ENCODE data around the gene STXBP4. TPM values are rescaled to one million over a fixed set of nuclear protein-coding genes. Genes with fewer than 3 reads are reported as not detected.
A peak's percentile ranks its signal among the peaks of the same experiment; 100 is the strongest.

Gene STXBP4, protein sequence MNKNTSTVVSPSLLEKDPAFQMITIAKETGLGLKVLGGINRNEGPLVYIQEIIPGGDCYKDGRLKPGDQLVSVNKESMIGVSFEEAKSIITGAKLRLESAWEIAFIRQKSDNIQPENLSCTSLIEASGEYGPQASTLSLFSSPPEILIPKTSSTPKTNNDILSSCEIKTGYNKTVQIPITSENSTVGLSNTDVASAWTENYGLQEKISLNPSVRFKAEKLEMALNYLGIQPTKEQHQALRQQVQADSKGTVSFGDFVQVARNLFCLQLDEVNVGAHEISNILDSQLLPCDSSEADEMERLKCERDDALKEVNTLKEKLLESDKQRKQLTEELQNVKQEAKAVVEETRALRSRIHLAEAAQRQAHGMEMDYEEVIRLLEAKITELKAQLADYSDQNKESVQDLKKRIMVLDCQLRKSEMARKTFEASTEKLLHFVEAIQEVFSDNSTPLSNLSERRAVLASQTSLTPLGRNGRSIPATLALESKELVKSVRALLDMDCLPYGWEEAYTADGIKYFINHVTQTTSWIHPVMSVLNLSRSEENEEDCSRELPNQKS
- total RNA-seq, result 1 to 10 TPM; 2.8 to 4.6 TPM

DNA sequence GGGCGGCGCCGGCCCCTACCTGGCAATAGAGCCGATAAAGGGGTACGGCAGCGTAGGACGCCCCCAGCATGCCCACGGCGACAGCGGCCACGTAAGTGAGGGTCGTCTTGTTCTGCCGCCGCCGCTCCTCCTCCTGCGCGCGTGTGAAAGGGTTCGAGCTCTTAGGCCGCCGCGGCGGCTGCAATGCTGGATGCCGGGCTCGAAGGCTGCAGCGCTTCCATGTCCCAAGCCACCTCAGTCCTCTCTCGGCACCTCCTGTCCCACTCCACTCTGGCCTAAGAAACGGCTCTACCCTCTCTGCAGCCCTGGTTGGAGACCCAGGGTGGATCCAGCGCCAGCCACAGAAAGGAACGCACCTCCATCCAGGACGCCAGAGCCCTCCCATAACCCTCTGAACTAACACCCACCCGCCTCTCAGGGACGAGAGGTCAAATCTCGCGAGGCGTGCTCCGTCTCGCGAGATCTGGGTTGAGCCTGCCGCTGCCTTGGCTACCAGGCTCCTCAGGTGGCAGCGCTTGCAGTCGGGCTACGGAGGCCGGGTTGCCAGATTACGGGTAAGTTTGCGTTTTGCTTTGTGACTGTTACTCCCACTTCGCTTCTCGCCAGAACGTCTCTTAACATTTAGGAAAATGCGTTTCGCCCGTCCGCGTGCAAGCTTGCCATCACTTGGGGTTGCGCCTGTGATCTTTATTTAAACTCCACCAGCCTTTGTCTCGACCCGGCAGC lies at the start of gene STXBP4, which contains the start of gene COX11:
Gene STXBP4 (plus strand): TSS at position 504 of the 726 bp plus-strand sequence. CDS start 17,455 bp downstream, outside the sequence.
Gene COX11 (minus strand): TSS at position 393 of the 726 bp plus-strand sequence. CDS start 8 bp downstream, at position 385.
- ATAC-seq (peak; percentile 97 to 98), DNase-seq (ENCODE audit: low spot score in 2 of 2) (peak; percentile 94)
- Mint-ChIP-seq H3K27ac (no peak within 1 kb of the TSS), H3K36me3 (peaks cover 0 to 6% of the 10 kb centered on the region in 2 donors), H3K9me3 (no peaks in the 10 kb centered on the region)

GRCh38 chr17:54919425-54919824 lies 49.1 kb upstream of the STXBP4 start:
- Mint-ChIP-seq H3K36me3 (peaks cover 0 to 10% of the 10 kb centered on the region in 2 donors), H3K9me3 (peaks cover 13 to 17% of the 10 kb centered on the region in 2 donors), H3K27ac (no peak overlapping the region)
- DNase-seq (ENCODE audit: low spot score in 2 of 2), result no peak
- no peak for ATAC-seq

DNA sequence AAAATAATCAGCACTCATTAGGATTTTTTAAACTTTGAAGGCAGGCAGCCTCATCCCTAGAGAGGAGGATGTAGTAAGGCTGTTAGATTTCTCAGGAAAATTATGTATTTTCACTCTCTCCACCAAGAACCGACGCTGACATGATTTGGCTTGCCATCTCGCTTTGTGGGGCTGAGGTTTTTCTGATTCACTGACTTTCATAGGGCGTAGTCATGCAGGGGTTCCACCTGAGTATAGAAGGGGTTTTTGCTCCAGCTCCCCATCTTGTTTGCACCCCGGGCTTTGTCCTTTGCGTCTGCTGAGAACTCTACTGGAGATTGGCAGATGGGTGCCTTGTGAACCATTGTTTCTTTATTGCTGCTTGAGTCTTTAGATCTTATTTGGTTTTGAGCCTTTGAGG lies 47.7 kb upstream of the STXBP4 start:
- Mint-ChIP-seq H3K27ac (no peak overlapping the region), H3K36me3 (peaks cover 0 to 10% of the 10 kb centered on the region in 2 donors), H3K9me3 (peaks cover 13 to 17% of the 10 kb centered on the region in 2 donors)
- DNase-seq (ENCODE audit: low spot score in 2 of 2), result no peak
- ATAC-seq, result peak in 1 of 2 donors; percentile 55

DNA sequence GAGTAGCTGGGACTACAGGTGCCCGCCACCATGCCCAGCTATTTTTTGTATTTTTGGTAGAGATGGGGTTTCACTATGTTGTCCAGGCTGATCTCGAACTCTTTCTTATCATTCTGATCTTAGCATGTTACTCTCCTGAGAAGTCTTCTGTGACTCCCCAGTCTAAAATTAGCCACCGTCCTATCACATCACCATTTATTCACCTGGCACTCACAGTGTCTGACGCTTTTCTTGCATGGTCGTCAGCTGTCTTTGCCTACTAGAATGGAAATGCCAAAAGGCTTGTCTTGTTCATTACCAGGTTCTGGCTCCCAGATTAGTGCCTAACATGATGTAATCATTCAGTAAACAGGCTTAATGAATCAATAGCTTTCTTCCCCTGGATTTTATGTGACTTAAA lies 44.2 kb upstream of the STXBP4 start:
- Mint-ChIP-seq H3K36me3 (no peaks in the 10 kb centered on the region), H3K27ac (no peak overlapping the region), H3K9me3 (no peaks in the 10 kb centered on the region)
- ATAC-seq (no peak), DNase-seq (ENCODE audit: low spot score in 2 of 2) (no peak)

- Mint-ChIP-seq H3K27ac (no peak overlapping the region), H3K9me3 (no peaks in the 10 kb centered on the region), H3K36me3 (no peaks in the 10 kb centered on the region)
- no peak for DNase-seq (ENCODE audit: low spot score in 2 of 2)
- no peak for ATAC-seq
Measured at GRCh38 chr17:54927525-54927924, 41.0 kb upstream of the STXBP4 start.

DNA sequence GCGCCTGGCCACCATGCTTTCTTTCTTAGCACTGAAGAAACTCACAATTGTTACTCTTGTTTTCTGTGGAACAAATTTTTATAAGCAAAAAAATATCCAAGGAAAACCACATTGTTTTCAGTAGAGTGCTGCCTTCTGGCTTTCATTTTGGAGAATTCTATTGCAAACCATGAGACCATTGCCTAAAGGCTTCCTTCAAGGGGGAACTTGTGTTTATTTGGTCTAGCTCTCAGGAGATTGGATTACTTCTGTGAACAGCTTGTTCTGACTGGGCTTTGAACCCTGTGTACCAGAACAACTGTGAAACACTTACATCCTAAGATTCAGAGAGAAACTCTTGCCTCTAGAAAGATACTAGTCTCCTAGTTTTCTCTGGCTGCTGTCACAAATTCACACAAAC lies 35.9 kb upstream of the STXBP4 start:
- no peaks in the 10 kb centered on the region for H3K9me3 Mint-ChIP-seq
- no peak for ATAC-seq

DNA sequence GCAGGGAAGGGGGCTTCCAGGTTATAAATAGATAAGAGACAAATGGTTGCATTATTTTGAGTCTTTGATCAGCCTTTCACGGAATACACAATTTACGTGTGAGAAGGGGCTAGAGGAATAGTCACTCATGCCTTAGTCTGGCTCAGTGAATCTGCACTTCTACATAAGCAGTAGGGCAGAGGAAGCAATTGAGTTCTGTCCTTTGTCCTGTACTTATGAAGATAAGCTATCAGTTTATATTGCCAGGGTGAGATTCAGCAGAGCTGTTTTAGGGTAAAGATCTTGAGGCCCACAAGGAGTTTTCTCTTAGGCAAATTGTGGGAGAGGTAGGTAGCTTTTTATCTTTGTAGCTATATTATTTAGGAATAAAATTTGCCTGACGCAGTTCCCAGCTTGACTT lies 34.6 kb upstream of the STXBP4 start:
- Mint-ChIP-seq H3K27ac (no peak overlapping the region), H3K9me3 (no peaks in the 10 kb centered on the region), H3K36me3 (no peaks in the 10 kb centered on the region)
- no peak for DNase-seq (ENCODE audit: low spot score in 2 of 2)
- no peak for ATAC-seq

More for the DNA sequence above, 35.9 kb upstream of the STXBP4 start:
- DNase-seq (ENCODE audit: low spot score in 2 of 2), result no peak
- H3K36me3 Mint-ChIP-seq, result no peaks in the 10 kb centered on the region
- H3K27ac Mint-ChIP-seq, result no peak overlapping the region

DNA sequence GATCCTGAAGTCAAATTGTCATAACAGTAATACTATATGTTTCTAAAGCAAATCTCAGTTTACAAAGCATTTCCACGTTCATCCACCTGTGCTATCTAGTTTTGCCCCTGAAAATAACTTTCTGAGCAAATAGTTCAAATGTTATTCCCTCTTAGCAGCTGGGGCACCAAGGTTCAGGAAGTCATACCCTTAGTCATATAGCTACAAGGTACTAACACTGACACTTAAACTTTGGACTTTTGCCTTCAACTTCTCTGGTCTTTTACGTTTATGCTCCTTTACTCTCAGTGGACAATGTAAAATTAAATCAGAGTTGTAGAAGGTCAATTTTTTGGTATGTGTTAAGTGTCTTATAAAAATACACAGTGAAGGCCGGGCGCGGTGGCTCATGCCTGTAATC lies 33.1 kb upstream of the STXBP4 start:
- Mint-ChIP-seq H3K36me3 (no peaks in the 10 kb centered on the region), H3K27ac (no peak overlapping the region), H3K9me3 (no peaks in the 10 kb centered on the region)
- DNase-seq (ENCODE audit: low spot score in 2 of 2), result no peak
- ATAC-seq, result no peak

DNA sequence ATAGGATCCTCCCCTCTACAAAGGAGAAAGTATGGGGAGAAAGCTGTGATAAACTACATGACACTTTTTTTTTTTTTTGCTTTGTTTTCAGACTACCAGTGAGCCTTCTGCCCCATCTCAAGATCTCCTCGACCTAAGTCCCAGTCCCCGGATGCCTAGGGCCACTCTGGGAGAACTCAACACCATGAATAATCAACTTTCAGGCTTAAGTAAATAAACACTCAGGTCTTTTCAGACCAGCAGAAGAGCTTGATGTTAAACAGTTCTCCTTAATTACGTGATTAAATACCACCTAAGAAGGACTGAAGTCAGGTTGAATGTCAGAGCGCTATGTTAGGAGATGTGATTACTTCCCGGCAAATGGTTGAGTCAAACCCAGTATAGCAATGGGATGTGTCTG lies 31.5 kb upstream of the STXBP4 start:
- DNase-seq (ENCODE audit: low spot score in 2 of 2), result no peak
- Mint-ChIP-seq H3K27ac (no peak overlapping the region), H3K36me3 (no peaks in the 10 kb centered on the region), H3K9me3 (no peaks in the 10 kb centered on the region)
- no peak for ATAC-seq

- H3K9me3 Mint-ChIP-seq, result no peaks in the 10 kb centered on the region
- H3K36me3 Mint-ChIP-seq, result no peaks in the 10 kb centered on the region
- ATAC-seq, result no peak
- DNase-seq (ENCODE audit: low spot score in 2 of 2), result no peak
- H3K27ac Mint-ChIP-seq, result no peak overlapping the region
Measured at GRCh38 chr17:54937426-54937825, 31.1 kb upstream of the STXBP4 start.

GRCh38 chr17:54941285-54941684 lies 27.3 kb upstream of the STXBP4 start:
- Mint-ChIP-seq H3K9me3 (no peaks in the 10 kb centered on the region), H3K27ac (no peak overlapping the region), H3K36me3 (no peaks in the 10 kb centered on the region)
- ATAC-seq, result no peak
- DNase-seq (ENCODE audit: low spot score in 2 of 2), result no peak

- Mint-ChIP-seq H3K9me3 (no peaks in the 10 kb centered on the region), H3K36me3 (no peaks in the 10 kb centered on the region), H3K27ac (no peak overlapping the region)
- DNase-seq (ENCODE audit: low spot score in 2 of 2) (no peak), ATAC-seq (no peak)
Measured at GRCh38 chr17:54944796-54945195, 23.8 kb upstream of the STXBP4 start.

DNA sequence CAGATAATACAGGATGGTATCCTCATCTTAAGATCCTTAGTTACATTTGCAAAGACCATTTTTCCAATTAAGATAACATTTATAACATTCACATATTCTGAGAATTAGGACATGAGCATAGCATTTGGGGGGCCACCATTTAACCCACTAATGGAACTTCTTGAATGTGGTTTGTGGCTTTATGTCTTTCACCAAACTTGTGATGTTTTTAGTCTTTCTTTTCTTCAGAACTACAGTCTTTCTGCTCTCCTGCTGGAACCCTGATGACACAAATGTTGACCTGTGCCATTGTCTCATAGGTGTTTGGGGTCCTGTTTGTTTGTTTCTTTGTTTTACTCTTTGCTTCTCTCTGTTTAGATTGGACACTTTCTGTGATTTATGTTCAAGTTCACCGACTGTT lies 23.3 kb upstream of the STXBP4 start:
- DNase-seq (ENCODE audit: low spot score in 2 of 2), result no peak
- H3K36me3 Mint-ChIP-seq, result no peaks in the 10 kb centered on the region
- H3K9me3 Mint-ChIP-seq, result no peaks in the 10 kb centered on the region
- H3K27ac Mint-ChIP-seq, result no peak overlapping the region
- ATAC-seq, result no peak

- ATAC-seq (no peak), DNase-seq (ENCODE audit: low spot score in 2 of 2) (no peak)
- Mint-ChIP-seq H3K9me3 (no peaks in the 10 kb centered on the region), H3K27ac (no peak overlapping the region), H3K36me3 (no peaks in the 10 kb centered on the region)
Measured at GRCh38 chr17:54945671-54946070, 22.9 kb upstream of the STXBP4 start.

- no peak for DNase-seq (ENCODE audit: low spot score in 2 of 2)
- H3K36me3 Mint-ChIP-seq, result no peaks in the 10 kb centered on the region
- no peak for ATAC-seq
- no peaks in the 10 kb centered on the region for H3K9me3 Mint-ChIP-seq
- peak overlapping the region in 1 of 2 donors; percentile 22 for H3K27ac Mint-ChIP-seq
Measured at GRCh38 chr17:54947396-54947795, 21.2 kb upstream of the STXBP4 start.

DNA sequence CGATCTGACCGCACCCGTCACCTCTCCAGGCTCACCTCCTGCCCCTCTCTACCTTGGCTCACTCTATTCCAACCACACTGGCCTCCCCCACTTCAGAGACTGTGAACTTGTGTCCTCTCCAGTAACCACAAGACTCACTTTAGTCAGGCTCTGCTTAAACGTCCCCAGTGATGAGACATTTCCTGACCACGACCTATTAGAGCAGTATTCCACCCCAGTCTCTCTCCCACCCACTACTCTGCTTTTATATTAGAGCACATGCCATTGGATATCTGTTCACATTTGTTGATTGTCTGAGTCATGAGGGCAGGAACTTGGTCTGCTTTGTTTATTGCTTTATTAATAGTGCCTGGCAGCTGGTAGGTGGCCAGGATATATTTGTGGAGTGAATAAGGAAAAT lies 20.2 kb upstream of the STXBP4 start:
- H3K36me3 Mint-ChIP-seq, result no peaks in the 10 kb centered on the region
- peak; percentile 40 to 54 for ATAC-seq
- DNase-seq (ENCODE audit: low spot score in 2 of 2), result no peak
- no peak overlapping the region for H3K27ac Mint-ChIP-seq
- no peaks in the 10 kb centered on the region for H3K9me3 Mint-ChIP-seq

DNA sequence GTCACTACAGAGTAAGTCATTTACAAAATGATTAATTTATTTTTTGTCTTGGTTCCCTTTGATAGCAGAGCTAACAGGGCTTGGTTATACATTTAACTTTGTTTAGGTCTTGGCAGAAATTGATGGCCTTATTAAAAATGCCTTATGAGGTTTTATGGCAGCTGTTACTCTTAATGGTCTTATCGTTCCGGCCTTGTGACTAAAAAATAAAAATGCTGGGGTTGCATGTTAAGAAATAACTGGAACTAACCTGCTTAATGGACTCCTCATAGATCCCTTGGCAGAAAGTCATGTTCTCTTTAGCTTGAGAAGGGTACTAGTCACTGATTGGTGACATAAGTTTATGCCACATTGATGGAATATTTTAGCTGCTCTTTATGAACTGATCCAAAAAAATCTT lies 18.4 kb upstream of the STXBP4 start:
- no peaks in the 10 kb centered on the region for H3K9me3 Mint-ChIP-seq
- no peak for DNase-seq (ENCODE audit: low spot score in 2 of 2)

More for the DNA sequence above, 18.4 kb upstream of the STXBP4 start:
- no peaks in the 10 kb centered on the region for H3K36me3 Mint-ChIP-seq
- no peak overlapping the region for H3K27ac Mint-ChIP-seq
- no peak for ATAC-seq

Data from activated naive CD4-positive, alpha-beta T cell treated with anti-CD3 and anti-CD28 coated beads, Interleukin-2, amount 50 U/mL, for 72 hours (primary cell).